Measurements from ENCODE around the gene CDKAL1.

CDKAL1 gene

DNA sequence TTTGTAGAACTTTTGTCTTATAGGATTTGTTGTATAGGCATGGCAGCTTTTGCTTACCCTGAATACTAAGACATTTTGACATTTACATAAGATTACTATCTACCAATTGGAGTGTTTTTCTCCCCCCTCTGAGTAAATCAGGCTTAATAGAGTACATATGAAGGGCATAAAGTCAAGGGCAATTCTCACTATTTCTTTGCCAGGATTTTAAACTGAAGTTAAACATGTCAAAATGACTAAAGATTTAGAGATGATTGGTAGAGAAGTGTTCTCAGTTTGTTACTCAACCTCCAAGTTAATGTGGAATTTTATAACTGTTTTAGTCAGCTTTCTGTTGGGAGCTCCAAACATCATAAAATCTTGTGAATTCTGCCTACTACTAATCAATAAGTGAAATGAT lies 157.8 kb downstream of the CDKAL1 start:
- TF ChIP-seq CSDC2 (CRISPR knock-in tag; IDR thresholded peaks at IDR 0.05) (no peak), PPARA (CRISPR knock-in tag; IDR thresholded peaks at IDR 0.05; ENCODE audit: borderline replicate concordance) (no peak), TOX (CRISPR knock-in tag; IDR thresholded peaks at IDR 0.05; ENCODE audit: borderline replicate concordance) (no peak), ARNTL (CRISPR knock-in tag; IDR thresholded peaks at IDR 0.05; ENCODE audit: borderline replicate concordance, low read depth) (no peak), ZFP30 (CRISPR knock-in tag; IDR thresholded peaks at IDR 0.05) (no peak), ISL1 (CRISPR knock-in tag; IDR thresholded peaks at IDR 0.05) (no peak), SNAI2 (CRISPR knock-in tag; IDR thresholded peaks at IDR 0.05) (no peak), TCF4 (CRISPR knock-in tag; IDR thresholded peaks at IDR 0.05; ENCODE audit: borderline replicate concordance) (no peak), BACH2 (CRISPR knock-in tag; IDR thresholded peaks at IDR 0.05; ENCODE audit: borderline replicate concordance) (no peak)
- TF ChIP-seq, protein P1, sequence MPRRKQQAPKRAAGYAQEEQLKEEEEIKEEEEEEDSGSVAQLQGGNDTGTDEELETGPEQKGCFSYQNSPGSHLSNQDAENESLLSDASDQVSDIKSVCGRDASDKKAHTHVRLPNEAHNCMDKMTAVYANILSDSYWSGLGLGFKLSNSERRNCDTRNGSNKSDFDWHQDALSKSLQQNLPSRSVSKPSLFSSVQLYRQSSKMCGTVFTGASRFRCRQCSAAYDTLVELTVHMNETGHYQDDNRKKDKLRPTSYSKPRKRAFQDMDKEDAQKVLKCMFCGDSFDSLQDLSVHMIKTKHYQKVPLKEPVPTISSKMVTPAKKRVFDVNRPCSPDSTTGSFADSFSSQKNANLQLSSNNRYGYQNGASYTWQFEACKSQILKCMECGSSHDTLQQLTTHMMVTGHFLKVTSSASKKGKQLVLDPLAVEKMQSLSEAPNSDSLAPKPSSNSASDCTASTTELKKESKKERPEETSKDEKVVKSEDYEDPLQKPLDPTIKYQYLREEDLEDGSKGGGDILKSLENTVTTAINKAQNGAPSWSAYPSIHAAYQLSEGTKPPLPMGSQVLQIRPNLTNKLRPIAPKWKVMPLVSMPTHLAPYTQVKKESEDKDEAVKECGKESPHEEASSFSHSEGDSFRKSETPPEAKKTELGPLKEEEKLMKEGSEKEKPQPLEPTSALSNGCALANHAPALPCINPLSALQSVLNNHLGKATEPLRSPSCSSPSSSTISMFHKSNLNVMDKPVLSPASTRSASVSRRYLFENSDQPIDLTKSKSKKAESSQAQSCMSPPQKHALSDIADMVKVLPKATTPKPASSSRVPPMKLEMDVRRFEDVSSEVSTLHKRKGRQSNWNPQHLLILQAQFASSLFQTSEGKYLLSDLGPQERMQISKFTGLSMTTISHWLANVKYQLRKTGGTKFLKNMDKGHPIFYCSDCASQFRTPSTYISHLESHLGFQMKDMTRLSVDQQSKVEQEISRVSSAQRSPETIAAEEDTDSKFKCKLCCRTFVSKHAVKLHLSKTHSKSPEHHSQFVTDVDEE (CRISPR knock-in tag; IDR thresholded peaks at IDR 0.05), result no peak
- TF ChIP-seq, protein P2, sequence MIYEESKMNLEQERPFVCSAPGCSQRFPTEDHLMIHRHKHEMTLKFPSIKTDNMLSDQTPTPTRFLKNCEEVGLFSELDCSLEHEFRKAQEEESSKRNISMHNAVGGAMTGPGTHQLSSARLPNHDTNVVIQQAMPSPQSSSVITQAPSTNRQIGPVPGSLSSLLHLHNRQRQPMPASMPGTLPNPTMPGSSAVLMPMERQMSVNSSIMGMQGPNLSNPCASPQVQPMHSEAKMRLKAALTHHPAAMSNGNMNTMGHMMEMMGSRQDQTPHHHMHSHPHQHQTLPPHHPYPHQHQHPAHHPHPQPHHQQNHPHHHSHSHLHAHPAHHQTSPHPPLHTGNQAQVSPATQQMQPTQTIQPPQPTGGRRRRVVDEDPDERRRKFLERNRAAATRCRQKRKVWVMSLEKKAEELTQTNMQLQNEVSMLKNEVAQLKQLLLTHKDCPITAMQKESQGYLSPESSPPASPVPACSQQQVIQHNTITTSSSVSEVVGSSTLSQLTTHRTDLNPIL (CRISPR knock-in tag; IDR thresholded peaks at IDR 0.05; ENCODE audit: low read depth), result no peak
- no peak for ATAC-seq

DNA sequence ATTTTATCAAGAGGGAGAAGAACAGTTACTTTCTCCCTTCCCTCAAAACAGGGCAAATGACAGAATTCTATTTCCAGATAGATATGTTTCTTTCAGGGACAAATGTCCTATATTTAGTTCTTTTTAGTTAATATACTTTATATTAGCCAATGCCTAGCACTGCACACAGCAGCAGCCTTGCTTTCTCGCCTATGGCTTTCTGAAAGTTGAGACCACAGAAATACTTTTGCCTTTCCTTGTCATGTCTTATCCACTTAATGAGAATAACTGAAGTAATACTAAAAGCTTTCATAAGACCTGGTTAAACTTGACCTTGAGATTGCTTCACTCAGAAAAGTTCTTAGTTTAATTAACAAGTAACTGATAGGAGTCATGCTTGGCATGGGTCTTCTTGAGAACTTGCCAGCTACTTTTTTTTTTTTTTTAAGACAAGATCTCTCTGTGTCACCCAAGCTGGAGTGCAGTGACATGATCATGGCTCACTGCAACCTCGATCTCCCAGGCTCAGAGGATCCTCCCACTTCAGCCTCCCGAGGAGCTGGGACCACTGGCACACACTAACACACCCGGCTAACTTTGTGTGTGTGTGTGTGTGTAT lies 159.3 kb downstream of the CDKAL1 start:
- TF ChIP-seq, protein P1 (CRISPR knock-in tag; IDR thresholded peaks at IDR 0.05), result no peak
- peak; percentile 80 for TF ChIP-seq ISL1 (CRISPR knock-in tag; IDR thresholded peaks at IDR 0.05)
- peak; percentile 68 for ATAC-seq

DNA sequence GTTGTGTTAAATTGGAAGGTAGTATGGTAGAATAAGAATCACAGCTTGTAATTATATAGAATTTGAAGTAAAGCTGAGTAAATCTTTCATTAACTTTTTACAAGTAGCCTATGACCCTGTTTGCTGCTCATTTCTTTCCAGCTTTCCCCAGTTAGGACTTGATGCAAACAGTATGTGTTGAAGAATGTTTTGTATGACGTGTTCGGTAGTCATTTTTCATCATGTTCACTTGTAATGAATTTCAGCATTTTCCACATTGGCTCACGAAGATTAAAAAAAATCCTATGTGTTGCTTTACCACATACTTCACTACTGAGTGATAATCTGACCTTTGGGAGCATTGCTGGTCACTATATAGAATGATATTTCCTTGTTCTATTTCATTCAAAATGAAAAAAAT lies 162.4 kb downstream of the CDKAL1 start:
- ATAC-seq, result no peak
- TF ChIP-seq, protein P3, sequence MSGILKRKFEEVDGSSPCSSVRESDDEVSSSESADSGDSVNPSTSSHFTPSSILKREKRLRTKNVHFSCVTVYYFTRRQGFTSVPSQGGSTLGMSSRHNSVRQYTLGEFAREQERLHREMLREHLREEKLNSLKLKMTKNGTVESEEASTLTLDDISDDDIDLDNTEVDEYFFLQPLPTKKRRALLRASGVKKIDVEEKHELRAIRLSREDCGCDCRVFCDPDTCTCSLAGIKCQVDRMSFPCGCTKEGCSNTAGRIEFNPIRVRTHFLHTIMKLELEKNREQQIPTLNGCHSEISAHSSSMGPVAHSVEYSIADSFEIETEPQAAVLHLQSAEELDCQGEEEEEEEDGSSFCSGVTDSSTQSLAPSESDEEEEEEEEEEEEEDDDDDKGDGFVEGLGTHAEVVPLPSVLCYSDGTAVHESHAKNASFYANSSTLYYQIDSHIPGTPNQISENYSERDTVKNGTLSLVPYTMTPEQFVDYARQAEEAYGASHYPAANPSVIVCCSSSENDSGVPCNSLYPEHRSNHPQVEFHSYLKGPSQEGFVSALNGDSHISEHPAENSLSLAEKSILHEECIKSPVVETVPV (CRISPR knock-in tag; IDR thresholded peaks at IDR 0.05), result no peak
- TF ChIP-seq PPARA (CRISPR knock-in tag; IDR thresholded peaks at IDR 0.05; ENCODE audit: borderline replicate concordance) (no peak), OSR1 (CRISPR knock-in tag; IDR thresholded peaks at IDR 0.05) (no peak), ZFP3 (CRISPR knock-in tag; IDR thresholded peaks at IDR 0.05) (no peak), ISL1 (CRISPR knock-in tag; IDR thresholded peaks at IDR 0.05) (no peak), BACH2 (CRISPR knock-in tag; IDR thresholded peaks at IDR 0.05; ENCODE audit: borderline replicate concordance) (no peak), ZNF70 (CRISPR knock-in tag; IDR thresholded peaks at IDR 0.05) (no peak), ZC3H10 (CRISPR knock-in tag; IDR thresholded peaks at IDR 0.05) (no peak), CSDC2 (CRISPR knock-in tag; IDR thresholded peaks at IDR 0.05) (no peak), SNAI2 (CRISPR knock-in tag; IDR thresholded peaks at IDR 0.05) (no peak), ZNF8 (CRISPR knock-in tag; IDR thresholded peaks at IDR 0.05) (no peak), ZFP30 (CRISPR knock-in tag; IDR thresholded peaks at IDR 0.05) (no peak), TOX (CRISPR knock-in tag; IDR thresholded peaks at IDR 0.05; ENCODE audit: borderline replicate concordance) (no peak)
- TF ChIP-seq, protein P4, sequence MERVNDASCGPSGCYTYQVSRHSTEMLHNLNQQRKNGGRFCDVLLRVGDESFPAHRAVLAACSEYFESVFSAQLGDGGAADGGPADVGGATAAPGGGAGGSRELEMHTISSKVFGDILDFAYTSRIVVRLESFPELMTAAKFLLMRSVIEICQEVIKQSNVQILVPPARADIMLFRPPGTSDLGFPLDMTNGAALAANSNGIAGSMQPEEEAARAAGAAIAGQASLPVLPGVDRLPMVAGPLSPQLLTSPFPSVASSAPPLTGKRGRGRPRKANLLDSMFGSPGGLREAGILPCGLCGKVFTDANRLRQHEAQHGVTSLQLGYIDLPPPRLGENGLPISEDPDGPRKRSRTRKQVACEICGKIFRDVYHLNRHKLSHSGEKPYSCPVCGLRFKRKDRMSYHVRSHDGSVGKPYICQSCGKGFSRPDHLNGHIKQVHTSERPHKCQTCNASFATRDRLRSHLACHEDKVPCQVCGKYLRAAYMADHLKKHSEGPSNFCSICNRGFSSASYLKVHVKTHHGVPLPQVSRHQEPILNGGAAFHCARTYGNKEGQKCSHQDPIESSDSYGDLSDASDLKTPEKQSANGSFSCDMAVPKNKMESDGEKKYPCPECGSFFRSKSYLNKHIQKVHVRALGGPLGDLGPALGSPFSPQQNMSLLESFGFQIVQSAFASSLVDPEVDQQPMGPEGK (CRISPR knock-in tag; IDR thresholded peaks at IDR 0.05; ENCODE audit: borderline replicate concordance), result no peak
- TF ChIP-seq, protein P1 (CRISPR knock-in tag; IDR thresholded peaks at IDR 0.05), result no peak
- TF ChIP-seq, protein P5, sequence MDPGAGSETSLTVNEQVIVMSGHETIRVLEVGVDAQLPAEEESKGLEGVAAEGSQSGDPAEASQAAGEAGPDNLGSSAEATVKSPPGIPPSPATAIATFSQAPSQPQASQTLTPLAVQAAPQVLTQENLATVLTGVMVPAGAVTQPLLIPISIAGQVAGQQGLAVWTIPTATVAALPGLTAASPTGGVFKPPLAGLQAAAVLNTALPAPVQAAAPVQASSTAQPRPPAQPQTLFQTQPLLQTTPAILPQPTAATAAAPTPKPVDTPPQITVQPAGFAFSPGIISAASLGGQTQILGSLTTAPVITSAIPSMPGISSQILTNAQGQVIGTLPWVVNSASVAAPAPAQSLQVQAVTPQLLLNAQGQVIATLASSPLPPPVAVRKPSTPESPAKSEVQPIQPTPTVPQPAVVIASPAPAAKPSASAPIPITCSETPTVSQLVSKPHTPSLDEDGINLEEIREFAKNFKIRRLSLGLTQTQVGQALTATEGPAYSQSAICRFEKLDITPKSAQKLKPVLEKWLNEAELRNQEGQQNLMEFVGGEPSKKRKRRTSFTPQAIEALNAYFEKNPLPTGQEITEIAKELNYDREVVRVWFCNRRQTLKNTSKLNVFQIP (CRISPR knock-in tag; IDR thresholded peaks at IDR 0.05; ENCODE audit: borderline replicate concordance, low read depth), result no peak
- TF ChIP-seq, protein P2 (CRISPR knock-in tag; IDR thresholded peaks at IDR 0.05; ENCODE audit: low read depth), result no peak

Data from SK-N-SH treated with all-trans-retinoic acid at 6 μM for 48 hours (cell line).